PC-3 (cell line): Measurements from ENCODE around the gene SEC23A.

Experiments
- CTCF ChIP-seq: fragments of 300-600 bp; sonication (generic); conservative IDR thresholded peaks from 2 replicates; pipeline ENCODE4 v1.5.1; 2017; ENCODE audit warnings: antibody characterized with exemption, low read depth, mild to moderate bottlenecking, low read length
- EZH2 ChIP-seq: fragments of 300-600 bp; sonication (generic); IDR thresholded peaks from one replicate; pipeline ENCODE4 v1.6.1; 2017; ENCODE audit warnings: antibody characterized with exemption, mild to moderate bottlenecking, low read length; ENCODE audit not compliant: unreplicated experiment

- TF ChIP-seq CTCF (no peak), EZH2 (no peak)
Measured at GRCh38 chr14:39138440-39138839, 35.4 kb upstream of the SEC23A start.
